ENCODE data around the gene CARM1. TPM values are rescaled to one million over a fixed set of nuclear protein-coding genes. Genes with fewer than 3 reads are reported as not detected.

CARM1 gene
- total RNA-seq, 1 experiment from 2014 or later: 103 TPM

GRCh38 chr19:10894911-10895213 is 23.5 kb downstream of the CARM1 start:
- no peak for DNase-seq (ENCODE audit: low read depth, low spot score)
- H2AFZ ChIP-seq (ENCODE audit: low read depth, low read length, poor library complexity, severe bottlenecking): no peak overlapping the region
- TF ChIP-seq EZH2phosphoT487 (IDR thresholded peaks at IDR 0.05; ENCODE audit: borderline replicate concordance) (no peak), ATF3 (IDR thresholded peaks at IDR 0.05) (no peak), SRF (IDR thresholded peaks at IDR 0.05; ENCODE audit: low read depth) (no peak), CTCF (IDR thresholded peaks at IDR 0.05 in 2 of 3, conservative IDR thresholded peaks at IDR 0.05 in 1 of 3; ENCODE audit: borderline replicate concordance in 1 of 3, insufficient read depth in 1 of 3, low read depth in 2 of 3, low read length in 2 of 3) (no peak), ZFX (IDR thresholded peaks at IDR 0.05) (no peak), ELF1 (IDR thresholded peaks at IDR 0.05; ENCODE audit: borderline replicate concordance, low read depth) (no peak), ZNF274 (IDR thresholded peaks at IDR 0.05; ENCODE audit: low read depth, low read length) (no peak), ZBTB33 (IDR thresholded peaks at IDR 0.05; ENCODE audit: extremely low read depth, insufficient replicate concordance, low read length) (no peak), SIN3A (IDR thresholded peaks at IDR 0.05; ENCODE audit: low read depth) (no peak)
- H3K79me2 ChIP-seq (ENCODE audit: insufficient read depth, low read length): peaks cover 90% of the 10 kb centered on the region
- H3K27ac ChIP-seq (ENCODE audit: low read depth, low read length): no peak overlapping the region
- no peaks in the 10 kb centered on the region for H3K9me2 ChIP-seq (ENCODE audit: insufficient read depth)
- peaks cover 13 to 21% of the 10 kb centered on the region in 2 experiments for H3K4me1 ChIP-seq (ENCODE audit: control insufficient read depth in 1 of 2, insufficient read depth in 2 of 2, low read length in 2 of 2)
- no peak for ATAC-seq
- BruUV-seq (replicated peaks): no TSS peak
- no peaks in the 10 kb centered on the region for H3K27me3 ChIP-seq (ENCODE audit: insufficient read depth, low read length)
- no peak overlapping the region for H3K4me2 ChIP-seq (ENCODE audit: low read length)
- no peak overlapping the region for H3K9ac ChIP-seq (ENCODE audit: low read length)
- H3K36me3 ChIP-seq (ENCODE audit: control insufficient read depth in 1 of 2, insufficient read depth in 2 of 2, low read length in 2 of 2): no peaks in the 10 kb centered on the region
- CTCF ChIA-PET: no interaction called here
- intact Hi-C loops (cut with micrococcal nuclease): no loop called here
- H3K9me3 ChIP-seq (ENCODE audit: control insufficient read depth in 1 of 2, insufficient read depth in 1 of 2, low read depth in 1 of 2, low read length in 2 of 2): no peaks in the 10 kb centered on the region
- POLR2A ChIA-PET: no interaction called here
- no peaks in the 10 kb centered on the region for H4K20me1 ChIP-seq (ENCODE audit: insufficient read depth)
- no peak overlapping the region for H3K4me3 ChIP-seq (replicated peaks in 1 of 2; ENCODE audit: low read depth in 1 of 2, low read length in 2 of 2)
- RAD21 ChIA-PET (ENCODE audit: low non-redundant PET in 1 of 2, low total read pairs in 2 of 2, uncharacterized antibody in 2 of 2, unreplicated experiment in 2 of 2): no interaction called here
